Panc1 (cell line): ENCODE results near the gene EFL1.
"Not testable (repeated sequence)": the region's sequence is repeated elsewhere in the genome, so short reads cannot be mapped to it uniquely, and the experiment has no call there.

Source experiments
- POLR2AphosphoS5 ChIP-seq: IDR thresholded peaks from 2 replicates; pipeline ENCODE4 v1.6.1; 2012; ENCODE audit warnings: mild to moderate bottlenecking, low read depth, low read length, moderate library complexity
- SIN3A ChIP-seq: IDR thresholded peaks from 2 replicates; pipeline ENCODE4 v1.6.1; 2012; ENCODE audit warnings: low read depth, mild to moderate bottlenecking, low read length, moderate library complexity, borderline replicate concordance; ENCODE audit not compliant: insufficient read depth
- TF ChIP-seq, protein P1 (sequence below): fragments of 450-650 bp; IDR thresholded peaks from 2 replicates; pipeline ENCODE4 v1.5.1; 2017; ENCODE audit warnings: mild to moderate bottlenecking

DNA sequence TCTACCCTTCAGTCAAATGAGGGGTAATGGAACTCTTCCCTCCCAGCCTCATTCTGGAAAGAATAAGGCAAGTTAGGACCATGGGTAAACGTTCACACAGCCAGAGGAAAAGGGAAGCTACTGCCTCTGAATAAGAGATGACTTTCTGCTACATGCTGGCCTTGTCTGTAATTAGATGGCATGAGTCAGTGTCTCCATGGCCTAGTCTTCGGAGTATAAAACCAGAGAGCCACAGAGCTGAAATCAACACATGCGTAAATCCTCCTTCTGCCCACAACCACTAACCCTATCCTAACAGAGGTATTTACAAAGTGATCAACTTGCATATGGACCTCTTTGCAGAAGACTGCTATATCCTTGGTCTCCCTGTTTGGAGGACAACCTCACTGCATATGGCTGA, 14.3 kb downstream of the EFL1 start:
- TF ChIP-seq, protein P1, sequence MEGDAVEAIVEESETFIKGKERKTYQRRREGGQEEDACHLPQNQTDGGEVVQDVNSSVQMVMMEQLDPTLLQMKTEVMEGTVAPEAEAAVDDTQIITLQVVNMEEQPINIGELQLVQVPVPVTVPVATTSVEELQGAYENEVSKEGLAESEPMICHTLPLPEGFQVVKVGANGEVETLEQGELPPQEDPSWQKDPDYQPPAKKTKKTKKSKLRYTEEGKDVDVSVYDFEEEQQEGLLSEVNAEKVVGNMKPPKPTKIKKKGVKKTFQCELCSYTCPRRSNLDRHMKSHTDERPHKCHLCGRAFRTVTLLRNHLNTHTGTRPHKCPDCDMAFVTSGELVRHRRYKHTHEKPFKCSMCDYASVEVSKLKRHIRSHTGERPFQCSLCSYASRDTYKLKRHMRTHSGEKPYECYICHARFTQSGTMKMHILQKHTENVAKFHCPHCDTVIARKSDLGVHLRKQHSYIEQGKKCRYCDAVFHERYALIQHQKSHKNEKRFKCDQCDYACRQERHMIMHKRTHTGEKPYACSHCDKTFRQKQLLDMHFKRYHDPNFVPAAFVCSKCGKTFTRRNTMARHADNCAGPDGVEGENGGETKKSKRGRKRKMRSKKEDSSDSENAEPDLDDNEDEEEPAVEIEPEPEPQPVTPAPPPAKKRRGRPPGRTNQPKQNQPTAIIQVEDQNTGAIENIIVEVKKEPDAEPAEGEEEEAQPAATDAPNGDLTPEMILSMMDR: not testable (repeated sequence)
- TF ChIP-seq POLR2AphosphoS5, SIN3A: not testable (repeated sequence)
